H1 (cell line): Measurements from ENCODE around the gene CDC45. TPM values are rescaled to one million over a fixed set of nuclear protein-coding genes. Genes with fewer than 3 reads are reported as not detected.

Experiments used
- BCL11A ChIP-seq, 2 experiments: IDR thresholded peaks; one replicate each; pipeline ENCODE4 v1.6.1; 2011; ENCODE audit warnings: low read depth in 2 of 2, low read length in 2 of 2, mild to moderate bottlenecking in 2 of 2
- CHD1 ChIP-seq: IDR thresholded peaks from 2 replicates; pipeline ENCODE4 v1.6.1; 2012; ENCODE audit warnings: low read depth, low read length, improper control_type of control experiment
- CREB1 ChIP-seq: IDR thresholded peaks from 2 replicates; pipeline ENCODE4 v1.6.1; 2012; ENCODE audit warnings: inconsistent platforms
- MAFK ChIP-seq: IDR thresholded peaks from 2 replicates; pipeline ENCODE4 v1.6.1; 2012; ENCODE audit warnings: low read depth, mild to moderate bottlenecking, improper control_type of control experiment, low read length
- NANOG ChIP-seq: IDR thresholded peaks from 2 replicates; pipeline ENCODE4 v1.6.1; 2011; ENCODE audit warnings: low read length, low read depth, mild to moderate bottlenecking, inconsistent platforms; ENCODE audit not compliant: insufficient read depth, poor library complexity, severe bottlenecking
- SP1 ChIP-seq: IDR thresholded peaks from 2 replicates; pipeline ENCODE4 v1.6.1; 2011; ENCODE audit warnings: low read depth, low read length
- polyA plus RNA-seq, 7 experiments: library from polyadenylated mRNA; depleted of rRNA in 3 of 7; stranded (reverse) in 5 of 7; unstranded in 2 of 7; fragments of >200 nt in 5 of 7; fragments of 200-250 nt in 2 of 7; gene quantifications; 1 replicate in 5 of 7; 2 replicates in 1 of 7; 4 replicates in 1 of 7; pipeline versions ENCODE4 v1.2.1 to v1.2.3, GENCODE V29; 2011 to 2013; ENCODE audit warnings: missing spikeins in 2 of 7, mixed read lengths in 2 of 7
- total RNA-seq: library from RNA; stranded (reverse); fragmentation: NEBNext Ultra II Directional; extraction: Animal tissue kit (Norgen Biotek cat#: 25700); gene quantifications from 2 replicates; pipeline ENCODE4 v1.2.1, GENCODE V29; 2021
- TF ChIP-seq, protein P1 (sequence below): fragments of 300-600 bp; sonication (generic); IDR thresholded peaks from 2 replicates; pipeline ENCODE4 v1.7.1; 2012; ENCODE audit warnings: low read length, moderate library complexity, mild to moderate bottlenecking, inconsistent platforms; ENCODE audit not compliant: insufficient replicate concordance

The CDC45 gene
- total and polyA plus RNA-seq, 2 of the 8 experiments (the other 6 are each of a cell fraction or from before 2014, with no cell fraction given) = 31.9 to 37.7 TPM

GRCh38 chr22:19555651-19556050, 75.9 kb downstream of the CDC45 start (continued):
- TF ChIP-seq, protein P1, sequence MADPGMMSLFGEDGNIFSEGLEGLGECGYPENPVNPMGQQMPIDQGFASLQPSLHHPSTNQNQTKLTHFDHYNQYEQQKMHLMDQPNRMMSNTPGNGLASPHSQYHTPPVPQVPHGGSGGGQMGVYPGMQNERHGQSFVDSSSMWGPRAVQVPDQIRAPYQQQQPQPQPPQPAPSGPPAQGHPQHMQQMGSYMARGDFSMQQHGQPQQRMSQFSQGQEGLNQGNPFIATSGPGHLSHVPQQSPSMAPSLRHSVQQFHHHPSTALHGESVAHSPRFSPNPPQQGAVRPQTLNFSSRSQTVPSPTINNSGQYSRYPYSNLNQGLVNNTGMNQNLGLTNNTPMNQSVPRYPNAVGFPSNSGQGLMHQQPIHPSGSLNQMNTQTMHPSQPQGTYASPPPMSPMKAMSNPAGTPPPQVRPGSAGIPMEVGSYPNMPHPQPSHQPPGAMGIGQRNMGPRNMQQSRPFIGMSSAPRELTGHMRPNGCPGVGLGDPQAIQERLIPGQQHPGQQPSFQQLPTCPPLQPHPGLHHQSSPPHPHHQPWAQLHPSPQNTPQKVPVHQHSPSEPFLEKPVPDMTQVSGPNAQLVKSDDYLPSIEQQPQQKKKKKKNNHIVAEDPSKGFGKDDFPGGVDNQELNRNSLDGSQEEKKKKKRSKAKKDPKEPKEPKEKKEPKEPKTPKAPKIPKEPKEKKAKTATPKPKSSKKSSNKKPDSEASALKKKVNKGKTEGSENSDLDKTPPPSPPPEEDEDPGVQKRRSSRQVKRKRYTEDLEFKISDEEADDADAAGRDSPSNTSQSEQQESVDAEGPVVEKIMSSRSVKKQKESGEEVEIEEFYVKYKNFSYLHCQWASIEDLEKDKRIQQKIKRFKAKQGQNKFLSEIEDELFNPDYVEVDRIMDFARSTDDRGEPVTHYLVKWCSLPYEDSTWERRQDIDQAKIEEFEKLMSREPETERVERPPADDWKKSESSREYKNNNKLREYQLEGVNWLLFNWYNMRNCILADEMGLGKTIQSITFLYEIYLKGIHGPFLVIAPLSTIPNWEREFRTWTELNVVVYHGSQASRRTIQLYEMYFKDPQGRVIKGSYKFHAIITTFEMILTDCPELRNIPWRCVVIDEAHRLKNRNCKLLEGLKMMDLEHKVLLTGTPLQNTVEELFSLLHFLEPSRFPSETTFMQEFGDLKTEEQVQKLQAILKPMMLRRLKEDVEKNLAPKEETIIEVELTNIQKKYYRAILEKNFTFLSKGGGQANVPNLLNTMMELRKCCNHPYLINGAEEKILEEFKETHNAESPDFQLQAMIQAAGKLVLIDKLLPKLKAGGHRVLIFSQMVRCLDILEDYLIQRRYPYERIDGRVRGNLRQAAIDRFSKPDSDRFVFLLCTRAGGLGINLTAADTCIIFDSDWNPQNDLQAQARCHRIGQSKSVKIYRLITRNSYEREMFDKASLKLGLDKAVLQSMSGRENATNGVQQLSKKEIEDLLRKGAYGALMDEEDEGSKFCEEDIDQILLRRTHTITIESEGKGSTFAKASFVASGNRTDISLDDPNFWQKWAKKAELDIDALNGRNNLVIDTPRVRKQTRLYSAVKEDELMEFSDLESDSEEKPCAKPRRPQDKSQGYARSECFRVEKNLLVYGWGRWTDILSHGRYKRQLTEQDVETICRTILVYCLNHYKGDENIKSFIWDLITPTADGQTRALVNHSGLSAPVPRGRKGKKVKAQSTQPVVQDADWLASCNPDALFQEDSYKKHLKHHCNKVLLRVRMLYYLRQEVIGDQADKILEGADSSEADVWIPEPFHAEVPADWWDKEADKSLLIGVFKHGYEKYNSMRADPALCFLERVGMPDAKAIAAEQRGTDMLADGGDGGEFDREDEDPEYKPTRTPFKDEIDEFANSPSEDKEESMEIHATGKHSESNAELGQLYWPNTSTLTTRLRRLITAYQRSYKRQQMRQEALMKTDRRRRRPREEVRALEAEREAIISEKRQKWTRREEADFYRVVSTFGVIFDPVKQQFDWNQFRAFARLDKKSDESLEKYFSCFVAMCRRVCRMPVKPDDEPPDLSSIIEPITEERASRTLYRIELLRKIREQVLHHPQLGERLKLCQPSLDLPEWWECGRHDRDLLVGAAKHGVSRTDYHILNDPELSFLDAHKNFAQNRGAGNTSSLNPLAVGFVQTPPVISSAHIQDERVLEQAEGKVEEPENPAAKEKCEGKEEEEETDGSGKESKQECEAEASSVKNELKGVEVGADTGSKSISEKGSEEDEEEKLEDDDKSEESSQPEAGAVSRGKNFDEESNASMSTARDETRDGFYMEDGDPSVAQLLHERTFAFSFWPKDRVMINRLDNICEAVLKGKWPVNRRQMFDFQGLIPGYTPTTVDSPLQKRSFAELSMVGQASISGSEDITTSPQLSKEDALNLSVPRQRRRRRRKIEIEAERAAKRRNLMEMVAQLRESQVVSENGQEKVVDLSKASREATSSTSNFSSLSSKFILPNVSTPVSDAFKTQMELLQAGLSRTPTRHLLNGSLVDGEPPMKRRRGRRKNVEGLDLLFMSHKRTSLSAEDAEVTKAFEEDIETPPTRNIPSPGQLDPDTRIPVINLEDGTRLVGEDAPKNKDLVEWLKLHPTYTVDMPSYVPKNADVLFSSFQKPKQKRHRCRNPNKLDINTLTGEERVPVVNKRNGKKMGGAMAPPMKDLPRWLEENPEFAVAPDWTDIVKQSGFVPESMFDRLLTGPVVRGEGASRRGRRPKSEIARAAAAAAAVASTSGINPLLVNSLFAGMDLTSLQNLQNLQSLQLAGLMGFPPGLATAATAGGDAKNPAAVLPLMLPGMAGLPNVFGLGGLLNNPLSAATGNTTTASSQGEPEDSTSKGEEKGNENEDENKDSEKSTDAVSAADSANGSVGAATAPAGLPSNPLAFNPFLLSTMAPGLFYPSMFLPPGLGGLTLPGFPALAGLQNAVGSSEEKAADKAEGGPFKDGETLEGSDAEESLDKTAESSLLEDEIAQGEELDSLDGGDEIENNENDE = no peak
- TF ChIP-seq MAFK (no peak), SP1 (no peak), BCL11A (IDR thresholded peaks at IDR 0.05; ENCODE audit: low read depth in 2 of 2, low read length in 2 of 2) (no peak), NANOG (no peak), CHD1 (no peak), CREB1 (no peak)
